AG20443 (cell line): Measurements from ENCODE around the gene MAML2.

ENCODE experiments used
- DNase-seq: peaks from one replicate; pipeline ENCODE4 v3.0.0; 2012; ENCODE audit warnings: low spot score, mixed read lengths

The MAML2 gene

DNA sequence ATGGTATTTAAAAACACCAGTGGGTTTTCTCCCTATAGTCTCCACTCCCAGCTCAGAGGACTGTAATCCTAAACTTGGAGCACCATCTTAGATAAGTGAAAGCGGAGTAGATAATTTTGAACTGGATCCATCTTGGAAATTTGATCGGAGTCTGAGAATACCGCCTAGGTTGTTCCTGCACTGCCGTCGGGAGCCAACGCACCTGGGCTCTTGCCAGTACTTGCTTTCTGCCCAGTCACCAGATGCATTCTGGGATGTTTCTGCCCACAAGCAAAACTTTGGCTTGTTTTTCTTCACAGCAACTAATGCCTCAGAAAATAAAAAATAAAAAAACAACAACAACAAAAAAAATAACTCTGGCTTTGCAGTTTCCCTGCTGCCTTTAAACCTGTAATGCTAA, 306.1 kb downstream of the MAML2 start:
- DNase-seq, result no peak

DNA sequence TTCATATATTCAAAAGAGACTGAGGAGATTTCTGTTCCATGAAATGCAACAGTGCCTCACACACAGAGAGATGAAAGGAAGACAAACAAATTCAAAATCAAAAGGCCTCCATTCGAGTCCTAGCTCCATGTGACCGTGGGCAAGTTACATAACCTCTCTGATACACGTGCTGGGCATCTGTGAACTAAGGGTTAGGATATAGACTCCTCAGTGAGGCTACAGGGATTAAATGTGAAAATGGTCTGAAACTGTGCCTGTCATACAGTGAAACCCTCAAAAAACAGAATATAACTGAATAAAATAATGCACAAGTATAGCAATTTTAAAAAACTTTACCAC, 307.3 kb downstream of the MAML2 start:
- no peak for DNase-seq

- no peak for DNase-seq
Measured at GRCh38 chr11:96035031-96035739, 307.8 kb downstream of the MAML2 start.

- no peak for DNase-seq
Measured at GRCh38 chr11:96033599-96033998, 309.4 kb downstream of the MAML2 start.

GRCh38 chr11:96033095-96033494, 309.9 kb downstream of the MAML2 start:
- DNase-seq, result no peak

DNA sequence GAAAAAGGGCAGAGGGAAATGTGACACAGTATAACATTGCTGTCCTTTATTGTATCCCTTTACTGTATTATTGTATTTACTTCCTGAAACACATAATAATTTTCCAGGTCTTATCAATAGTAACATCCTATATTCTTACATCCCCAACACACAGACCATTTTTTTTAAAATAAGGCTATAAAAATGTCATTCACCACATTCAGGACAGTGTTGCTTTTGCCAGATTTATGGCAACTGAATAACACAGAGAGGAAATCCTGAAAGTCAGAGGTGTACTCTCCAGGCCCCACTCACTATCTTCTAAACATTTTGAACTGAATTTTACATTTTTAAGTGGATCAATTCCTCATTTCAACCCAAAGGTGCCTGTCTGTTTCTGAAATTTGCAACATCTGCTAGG, 314.2 kb downstream of the MAML2 start:
- no peak for DNase-seq

DNA sequence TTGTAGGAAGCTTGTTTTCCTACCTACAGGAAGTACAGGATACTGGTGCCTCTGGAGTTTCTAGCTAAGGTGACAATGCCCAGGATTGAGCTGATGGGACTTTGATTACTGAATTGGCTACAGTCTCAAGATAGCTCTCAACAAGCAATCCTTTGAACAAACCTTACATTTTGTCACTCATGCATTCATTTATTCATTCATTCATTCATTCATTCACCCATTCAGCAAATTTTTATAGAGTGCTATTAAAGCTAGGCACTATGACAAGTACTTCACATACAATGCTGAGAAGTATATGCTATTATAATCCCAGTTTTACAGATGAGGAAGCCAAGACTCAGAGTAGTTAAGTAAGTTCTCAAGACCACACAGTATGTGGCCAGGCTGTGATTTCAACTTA, 316.0 kb downstream of the MAML2 start:
- no peak for DNase-seq

DNA sequence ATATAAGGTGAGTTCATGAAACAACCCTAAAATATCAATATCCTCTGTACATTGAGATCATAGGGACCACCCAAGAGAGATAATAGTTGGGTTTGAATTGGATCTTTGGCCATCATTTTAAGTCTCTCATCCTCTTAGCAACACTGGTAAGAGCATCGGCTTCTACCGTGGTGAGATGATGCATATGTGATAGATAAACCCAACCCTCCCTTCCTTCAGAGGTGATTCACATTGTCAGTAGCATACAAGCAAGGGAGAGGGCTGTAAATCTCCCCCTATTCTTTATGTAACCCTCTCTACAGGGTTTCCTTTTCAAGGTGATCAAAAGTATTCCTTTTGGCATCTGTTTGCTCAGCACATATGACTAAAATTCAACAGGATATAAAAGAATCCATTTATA, 316.7 kb downstream of the MAML2 start:
- DNase-seq, result no peak

DNA sequence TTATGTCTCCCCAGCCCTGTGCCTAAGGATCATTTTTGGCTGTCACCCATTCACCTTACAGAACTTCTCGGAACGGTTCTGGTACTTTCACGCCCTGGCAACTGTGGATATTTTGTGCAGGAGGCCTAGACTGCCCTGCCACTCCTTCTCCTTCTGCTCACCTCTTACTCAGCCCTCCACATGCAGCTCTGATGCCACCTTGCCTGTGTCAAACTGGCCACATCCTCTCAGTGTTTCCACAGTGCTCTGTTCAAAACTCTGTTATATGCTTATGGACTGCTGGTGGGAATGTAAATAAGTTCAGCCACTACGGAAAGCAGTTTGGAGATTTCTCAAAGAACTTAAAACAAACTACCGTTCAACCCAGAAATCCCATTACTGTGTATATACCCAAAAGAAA, 318.3 kb downstream of the MAML2 start:
- no peak for DNase-seq

DNA sequence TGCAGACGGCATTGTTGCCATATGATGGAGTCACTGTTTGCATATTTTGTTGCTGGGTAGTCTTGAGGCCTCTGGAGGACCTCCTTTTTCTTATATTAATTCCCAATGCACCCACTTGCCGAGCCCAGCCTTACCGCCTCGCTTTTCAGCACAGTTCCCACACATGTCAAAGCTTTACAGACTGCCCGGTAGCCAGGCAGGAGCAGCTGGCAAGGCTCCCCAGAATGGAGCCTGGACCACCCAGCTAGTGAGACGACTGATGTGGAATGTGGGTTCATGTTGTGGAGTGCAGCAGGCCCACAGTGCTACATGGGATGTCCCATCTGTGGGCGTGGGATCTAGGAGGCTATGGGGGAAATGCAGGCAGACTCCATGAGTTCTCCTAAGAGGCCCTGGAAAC, 319.7 kb downstream of the MAML2 start:
- no peak for DNase-seq

- no peak for DNase-seq
Measured at GRCh38 chr11:96021901-96022650, 320.9 kb downstream of the MAML2 start.

- DNase-seq, result no peak
Measured at GRCh38 chr11:96019810-96020747, 322.9 kb downstream of the MAML2 start.

DNA sequence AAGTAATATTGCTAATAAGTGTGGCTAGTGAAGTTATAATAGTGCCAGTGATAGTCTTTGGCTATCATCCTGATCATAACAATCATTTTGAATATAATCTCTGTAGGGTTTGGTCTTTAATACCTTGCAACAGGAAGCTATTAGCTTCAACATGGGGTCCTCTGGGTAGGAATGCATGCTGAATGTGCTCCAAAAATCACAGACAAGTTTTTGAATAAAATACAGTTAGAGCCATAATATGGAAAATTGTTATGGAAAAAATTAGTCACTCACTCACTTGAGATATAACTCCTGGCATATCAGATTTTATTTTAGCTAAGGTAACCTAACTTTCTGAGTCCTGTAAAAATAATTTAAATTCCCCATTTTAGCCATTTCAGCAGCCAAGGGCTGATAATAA, 323.7 kb downstream of the MAML2 start:
- no peak for DNase-seq

GRCh38 chr11:96017856-96018255, 325.1 kb downstream of the MAML2 start:
- no peak for DNase-seq

GRCh38 chr11:96016978-96017502, 326.0 kb downstream of the MAML2 start:
- no peak for DNase-seq

GRCh38 chr11:96015906-96016565, 327.0 kb downstream of the MAML2 start:
- DNase-seq, result no peak

DNA sequence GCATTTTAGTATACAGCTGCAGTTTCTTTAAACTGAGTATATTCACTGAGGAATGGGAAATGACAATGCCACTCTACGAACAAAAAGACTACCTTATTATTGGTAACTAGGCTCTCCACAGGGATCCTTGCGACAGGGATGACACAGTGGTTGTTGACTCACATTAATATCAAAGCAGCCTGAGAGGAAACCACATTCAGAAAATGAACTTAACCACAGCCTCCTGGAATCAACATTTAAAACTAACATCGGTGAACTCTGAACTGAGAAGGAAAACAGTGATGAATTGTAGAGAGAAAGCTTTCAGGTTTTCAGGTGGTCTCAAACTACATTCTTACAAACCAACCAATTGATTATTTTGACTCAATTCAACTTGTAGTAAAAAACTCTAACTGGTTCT, 328.8 kb downstream of the MAML2 start:
- peak; percentile 65 for DNase-seq

- DNase-seq, result no peak
Measured at GRCh38 chr11:96013461-96014213, 329.4 kb downstream of the MAML2 start.

GRCh38 chr11:96012086-96012824, 330.7 kb downstream of the MAML2 start:
- peak; percentile 69 for DNase-seq

DNA sequence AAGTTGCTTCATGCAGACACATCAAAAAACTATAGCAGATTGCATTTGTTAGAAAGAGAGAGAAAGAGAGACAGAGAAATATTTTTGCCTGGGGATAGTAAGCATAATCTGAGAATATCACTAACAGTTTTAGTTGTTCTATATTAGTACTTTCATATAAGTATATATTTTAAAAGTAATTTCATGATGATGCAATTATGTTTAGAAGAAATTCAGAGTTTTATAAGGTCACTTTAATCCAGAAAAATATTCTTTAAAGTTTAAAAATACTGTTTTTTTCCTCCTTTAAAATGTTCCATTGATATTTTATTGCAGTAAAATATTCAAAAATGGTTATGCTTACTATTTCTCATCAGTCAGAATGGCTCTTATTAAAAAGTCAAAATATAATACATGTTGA, 332.3 kb downstream of the MAML2 start:
- no peak for DNase-seq
